A673 (cell line): ENCODE data around the gene CCNY. TPM values are rescaled to one million over a fixed set of nuclear protein-coding genes. Genes with fewer than 3 reads are reported as not detected.

Experiments used
- BruUV-seq: library from RNA; stranded (reverse); fragments of 400-500 nt; replicated peaks from 2 replicates; lab custom pipeline; 2021; lab: Mats Ljungman, UMichigan
- CTCF ChIA-PET: fragments of 300-600 bp; sonication (Branson Sonifier 250); formaldehyde crosslinking; loops from one replicate; lab custom pipeline; 2022; ENCODE audit warnings: antibody characterized with exemption; lab: Charles Lee
- POLR2A ChIA-PET: fragments of 300-600 bp; sonication (Branson Sonifier 250); formaldehyde crosslinking; loops from one replicate; lab custom pipeline; 2022; ENCODE audit warnings: antibody characterized with exemption; ENCODE audit not compliant: low non-redundant PET; lab: Charles Lee
- DNase-seq: peaks from one replicate; pipeline ENCODE4 v3.0.0-alpha.2; 2015; ENCODE audit warnings: low spot score
- H3K27ac ChIP-seq: fragments of 200-600 bp; sonication (generic); 2 replicates; pipeline ENCODE4 v1.5.1; 2016; ENCODE audit warnings: mixed run types, low read depth, mild to moderate bottlenecking, mixed read lengths, antibody characterized with exemption, low read length; ENCODE audit not compliant: poor library complexity, severe bottlenecking
- H3K27me3 ChIP-seq: fragments of 200-600 bp; sonication (generic); replicated peaks from 2 replicates; pipeline ENCODE4 v1.6.1; 2017; ENCODE audit warnings: mixed run types, low read depth, mild to moderate bottlenecking, mixed read lengths, antibody characterized with exemption, low read length; ENCODE audit not compliant: insufficient read depth, poor library complexity
- H3K36me3 ChIP-seq: fragments of 200-600 bp; sonication (generic); 2 replicates; pipeline ENCODE4 v1.6.1; 2016; ENCODE audit warnings: mixed run types, mild to moderate bottlenecking, mixed read lengths, antibody characterized with exemption, low read length; ENCODE audit not compliant: insufficient read depth, poor library complexity, severe bottlenecking
- H3K4me1 ChIP-seq: fragments of 200-600 bp; sonication (generic); 2 replicates; pipeline ENCODE4 v1.6.1; 2017; ENCODE audit warnings: mixed run types, mild to moderate bottlenecking, mixed read lengths, antibody characterized with exemption, low read length; ENCODE audit not compliant: insufficient read depth, poor library complexity, severe bottlenecking
- H3K4me3 ChIP-seq: fragments of 200-600 bp; sonication (generic); 2 replicates; pipeline ENCODE4 v1.5.1; 2016; ENCODE audit warnings: low read depth, mixed run types, mild to moderate bottlenecking, mixed read lengths, low read length; ENCODE audit not compliant: poor library complexity, severe bottlenecking
- H3K9me3 ChIP-seq: fragments of 200-600 bp; sonication (generic); 2 replicates; pipeline ENCODE4 v1.6.1; 2016; ENCODE audit warnings: mixed run types, low read depth, mild to moderate bottlenecking, mixed read lengths, antibody characterized with exemption, low read length; ENCODE audit not compliant: poor library complexity, severe bottlenecking
- CTCF ChIP-seq: fragments of 300-800, 200-600 bp; sonication (generic); conservative IDR thresholded peaks from 2 replicates; pipeline ENCODE4 v1.5.1; 2017; ENCODE audit warnings: low read depth, mild to moderate bottlenecking, antibody characterized with exemption, low read length, moderate library complexity, mixed read lengths
- EZH2 ChIP-seq: fragments of 200-600 bp; sonication (generic); IDR thresholded peaks from 2 replicates; pipeline ENCODE4 v1.6.1; 2017; ENCODE audit warnings: borderline replicate concordance, low read depth, mild to moderate bottlenecking, mixed read lengths, antibody characterized with exemption, low read length; ENCODE audit not compliant: poor library complexity, severe bottlenecking
- intact Hi-C: fragments of 100-400 bp; cut with micrococcal nuclease; formaldehyde crosslinking; loops from one replicate; pipeline ENCODE4 v1.10.0; 2022; ENCODE audit not compliant: unreplicated experiment
- total RNA-seq: library from RNA; stranded (reverse); gene quantifications from 2 replicates; pipeline ENCODE4 v1.2.3, GENCODE V29; 2021

CCNY gene
- total RNA-seq, 1 experiment from 2014 or later = 84.8 TPM

- H3K4me3 ChIP-seq = no peak overlapping the region
- no peaks in the 10 kb centered on the region for H3K9me3 ChIP-seq
- DNase-seq = no peak
- peaks cover 9% of the 10 kb centered on the region for H3K36me3 ChIP-seq
- intact Hi-C loops = no loop called here
- TF ChIP-seq CTCF (no peak), EZH2 (no peak)
- ChIA-PET CTCF (no interaction called here), POLR2A (no interaction called here)
- BruUV-seq = no TSS peak
- H3K4me1 ChIP-seq = no peaks in the 10 kb centered on the region
- H3K27ac ChIP-seq = no peak overlapping the region
- no peaks in the 10 kb centered on the region for H3K27me3 ChIP-seq
Measured at GRCh38 chr10:35572583-35572982, 236.3 kb downstream of the CCNY start.

GRCh38 chr10:35573796-35574195 is 237.5 kb downstream of the CCNY start:
- Histone ChIP-seq H3K27ac (no peak overlapping the region), H3K27me3 (no peaks in the 10 kb centered on the region), H3K36me3 (peaks cover 8% of the 10 kb centered on the region), H3K4me1 (no peaks in the 10 kb centered on the region), H3K9me3 (no peaks in the 10 kb centered on the region), H3K4me3 (no peak overlapping the region)
- BruUV-seq = no TSS peak
- TF ChIP-seq CTCF (no peak), EZH2 (no peak)
- DNase-seq = no peak
- intact Hi-C loops = no loop called here
- CTCF ChIA-PET = no interaction called here
- POLR2A ChIA-PET = no interaction called here

GRCh38 chr10:35574924-35575352 is 238.6 kb downstream of the CCNY start:
- BruUV-seq = no TSS peak

More at GRCh38 chr10:35574924-35575352, 238.6 kb downstream of the CCNY start:
- no peaks in the 10 kb centered on the region for H3K9me3 ChIP-seq
- ChIA-PET POLR2A (no interaction called here), CTCF (no interaction called here)
- no peaks in the 10 kb centered on the region for H3K27me3 ChIP-seq
- H3K27ac ChIP-seq = no peak overlapping the region
- intact Hi-C loops = no loop called here
- no peaks in the 10 kb centered on the region for H3K36me3 ChIP-seq
- DNase-seq = no peak
- peak; percentile 44 for TF ChIP-seq CTCF
- TF ChIP-seq EZH2 = no peak
- no peaks in the 10 kb centered on the region for H3K4me1 ChIP-seq
- H3K4me3 ChIP-seq = no peak overlapping the region
